Ovary (tissue), 3 donors: Measurements from ENCODE around the gene ROBO2.

Experiments used
- CTCF ChIP-seq, 3 donors: fragments of 450-650 bp in 2 of 3; fragments of 200-600 bp in 1 of 3; IDR thresholded peaks; one replicate each; pipeline versions ENCODE4 v1.5.1 to v1.8.0; 2016 to 2022; ENCODE audit warnings: antibody characterized with exemption in 3 of 3, mild to moderate bottlenecking in 1 of 3
- EP300 ChIP-seq: sonication (generic); formaldehyde crosslinking; IDR thresholded peaks from one replicate; pipeline ENCODE4 v1.6.1; 2017; ENCODE audit warnings: antibody characterized with exemption
- POLR2A ChIP-seq: fragments of 450-650 bp; IDR thresholded peaks from one replicate; pipeline ENCODE4 v1.6.1; 2017; ENCODE audit warnings: antibody characterized with exemption, mild to moderate bottlenecking, moderate library complexity
- donor health status: DM: no; HTN: no; CAD: no.

GRCh38 chr3:77158730-77159581, 119.1 kb downstream of the ROBO2 start:
- TF ChIP-seq CTCF (IDR thresholded peaks at IDR 0.05): no peak
- no peak for TF ChIP-seq POLR2A
- TF ChIP-seq EP300: no peak
